Stimulated activated CD4-positive, alpha-beta T cell treated with anti-CD3 and anti-CD28 coated beads, Interleukin-15, amount 100 ng/mL, for 48 hours (primary cell): ENCODE data around the gene PRAC2.
"Not testable (repeated sequence)": the region's sequence is repeated elsewhere in the genome, so short reads cannot be mapped to it uniquely, and the experiment has no call there.

Experiments used
- DNase-seq, 2 donors: peaks; one replicate each; pipeline ENCODE4 v3.0.0-alpha.2; 2020; ENCODE audit warnings: low read depth in 2 of 2

PRAC2 gene

GRCh38 chr17:48722915-48723422 lies at the start of gene PRAC2:
Gene PRAC2, plus strand, starts transcription at chr17:48723185. Its CDS starts 1,226 bp downstream, at chr17:48724411.
- no peak for DNase-seq

GRCh38 chr17:48676963-48677558 lies 45.9 kb upstream of the PRAC2 start:
- no peak for DNase-seq

- peak; percentile 23 to 65 for DNase-seq
Measured at GRCh38 chr17:48678141-48678971, 44.6 kb upstream of the PRAC2 start.

GRCh38 chr17:48679385-48680096 lies 43.4 kb upstream of the PRAC2 start:
- no peak for DNase-seq

GRCh38 chr17:48681609-48682008 lies 41.4 kb upstream of the PRAC2 start:
- no peak for DNase-seq

- DNase-seq: no peak
Measured at GRCh38 chr17:48690655-48691054, 32.3 kb upstream of the PRAC2 start.

GRCh38 chr17:48692049-48692448 lies 30.9 kb upstream of the PRAC2 start:
- DNase-seq: no peak

- no peak for DNase-seq
Measured at GRCh38 chr17:48693178-48693577, 29.8 kb upstream of the PRAC2 start.

- DNase-seq: no peak
Measured at GRCh38 chr17:48701864-48702532, 21.0 kb upstream of the PRAC2 start.

- DNase-seq: no peak
Measured at GRCh38 chr17:48704361-48705248, 18.4 kb upstream of the PRAC2 start.

- no peak for DNase-seq
Measured at GRCh38 chr17:48711128-48711527, 11.9 kb upstream of the PRAC2 start.

- DNase-seq: no peak
Measured at GRCh38 chr17:48715496-48716399, 7.2 kb upstream of the PRAC2 start.

GRCh38 chr17:48716549-48716948 lies 6.4 kb upstream of the PRAC2 start:
- DNase-seq: not testable (repeated sequence)

GRCh38 chr17:48717367-48718226 lies 5.4 kb upstream of the PRAC2 start:
- DNase-seq: no peak

- DNase-seq: no peak
Measured at GRCh38 chr17:48718227-48718760, 4.7 kb upstream of the PRAC2 start.

- DNase-seq: no peak
Measured at GRCh38 chr17:48718761-48719641, 4.0 kb upstream of the PRAC2 start.

GRCh38 chr17:48719642-48720265 lies 3.2 kb upstream of the PRAC2 start:
- no peak for DNase-seq
